GM18858 (cell line): ENCODE measurements around the gene STAG2.
"Not testable (repeated sequence)": the region's sequence is repeated elsewhere in the genome, so short reads cannot be mapped to it uniquely, and the experiment has no call there.

Experiments
- ATAC-seq: cut with Tn5 transposase; IDR thresholded peaks from one replicate; pipeline ENCODE4 v1.9.1; 2021; ENCODE audit not compliant: unreplicated experiment

Gene STAG2

DNA sequence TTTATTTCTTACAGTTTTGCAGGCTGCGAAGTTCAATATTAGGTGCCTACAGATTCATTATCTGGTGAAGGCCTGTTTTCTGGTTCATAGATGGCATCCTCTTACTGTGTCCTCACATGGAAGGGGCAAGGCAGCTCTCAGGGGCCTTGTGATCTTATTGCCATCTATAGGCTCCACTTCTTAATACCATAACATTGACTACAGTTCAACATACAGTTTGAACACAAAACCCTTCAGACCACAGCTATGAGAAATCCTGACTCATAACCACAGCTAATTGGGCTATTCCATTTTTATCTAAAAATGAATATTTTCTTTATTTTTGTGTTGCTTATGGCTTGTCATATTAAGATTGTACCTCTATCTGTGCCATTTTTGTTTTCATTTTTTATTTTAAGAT lies 72.3 kb downstream of the STAG2 start:
- ATAC-seq, result no peak

DNA sequence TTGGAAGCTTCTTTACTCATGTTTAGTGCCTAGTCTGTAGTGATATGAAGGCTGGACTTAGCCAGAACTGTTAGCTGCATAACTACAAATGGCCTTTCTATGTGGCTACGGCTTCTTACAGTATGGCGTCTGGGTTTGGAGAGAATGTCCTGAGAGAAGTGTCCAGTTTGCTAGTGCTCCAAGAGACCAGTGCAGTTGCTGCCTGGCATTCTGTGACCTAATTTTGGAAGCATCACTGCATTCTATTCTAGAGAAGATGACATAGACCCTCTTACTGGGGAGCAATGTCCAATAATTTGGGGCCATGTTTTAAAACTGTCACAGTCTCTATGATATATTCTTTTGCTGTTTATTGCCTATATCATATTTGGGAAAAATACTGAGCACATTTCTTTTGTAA lies 74.2 kb downstream of the STAG2 start:
- no peak for ATAC-seq

DNA sequence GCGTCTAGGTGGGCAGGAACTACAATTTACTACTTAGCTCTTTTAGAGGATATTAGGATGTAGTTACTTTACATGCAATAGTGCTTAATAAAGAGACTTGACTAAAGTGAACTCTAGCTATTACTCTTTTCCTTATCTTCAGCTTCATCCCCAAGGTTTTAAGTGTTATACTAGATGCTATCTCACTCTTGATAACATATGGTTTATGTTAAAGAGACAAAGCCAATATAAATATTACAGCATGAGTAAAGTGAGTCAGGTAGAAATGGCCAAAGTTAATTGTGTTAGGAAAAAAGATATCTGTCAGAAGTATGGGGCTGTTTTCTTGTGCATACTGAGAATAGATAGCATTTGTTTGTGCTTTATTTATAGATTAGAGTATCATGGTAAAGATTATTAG lies 80.5 kb downstream of the STAG2 start:
- ATAC-seq, result no peak

GRCh38 chrX:124045109-124045508 lies 83.6 kb downstream of the STAG2 start:
- no peak for ATAC-seq

DNA sequence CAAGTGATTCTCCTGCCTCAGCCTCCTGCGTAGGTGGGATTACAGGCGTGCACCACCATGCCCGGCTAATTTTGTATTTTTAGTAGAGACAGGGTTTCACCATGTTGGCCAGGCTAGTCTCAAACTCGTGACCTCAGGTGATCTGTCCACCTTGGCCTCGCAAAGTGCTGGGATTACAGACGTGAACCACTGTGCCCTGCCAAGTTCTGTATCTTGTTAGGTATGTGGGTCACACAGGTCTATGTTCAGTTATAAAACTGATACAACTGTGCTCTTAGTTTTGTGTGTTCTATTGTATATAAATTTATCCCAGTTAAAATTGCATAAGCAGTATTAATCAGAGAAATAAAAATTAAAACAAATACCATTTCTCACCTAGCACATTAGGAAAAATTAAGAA lies 122.9 kb downstream of the STAG2 start:
- not testable (repeated sequence) for ATAC-seq

GRCh38 chrX:124085063-124085462 lies 123.6 kb downstream of the STAG2 start:
- no peak for ATAC-seq

GRCh38 chrX:124086411-124086810 lies 124.9 kb downstream of the STAG2 start:
- ATAC-seq, result no peak

DNA sequence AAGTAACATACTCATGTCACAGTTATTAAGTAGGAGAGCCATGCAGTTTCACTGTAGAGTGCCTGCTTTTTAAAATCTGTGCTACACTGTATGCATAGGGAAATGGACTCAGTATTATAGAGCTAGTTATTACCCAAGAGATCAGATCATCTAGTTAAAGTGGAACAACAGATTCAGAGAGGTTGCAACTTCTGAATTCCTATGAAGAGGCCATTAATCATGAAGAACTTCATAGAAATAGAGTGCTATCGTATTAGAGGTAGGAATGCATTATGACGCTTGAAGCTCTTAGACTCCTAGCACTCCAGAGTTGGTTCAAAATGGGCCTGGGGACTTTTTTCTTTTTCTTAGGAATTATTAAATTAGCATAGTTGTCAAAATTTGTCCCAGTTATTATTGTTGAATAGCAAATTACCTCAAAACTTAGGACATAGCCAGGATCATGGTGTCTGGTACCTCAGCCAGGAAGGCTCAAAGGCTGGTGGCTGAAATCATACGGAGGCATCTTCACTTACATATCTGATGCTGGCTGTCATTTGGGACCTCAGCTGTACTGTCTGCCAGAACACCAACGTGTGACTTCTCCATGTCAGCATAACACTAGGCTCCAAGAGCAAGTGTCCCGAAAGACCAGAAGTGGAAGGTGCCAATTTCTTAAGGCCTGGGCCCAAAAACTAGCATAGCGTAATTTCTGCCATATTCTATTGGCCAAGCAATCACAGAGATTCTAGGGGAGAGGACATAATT lies 125.7 kb downstream of the STAG2 start:
- ATAC-seq, result no peak

- no peak for ATAC-seq
These were observed 131.7 kb downstream of the STAG2 start for GRCh38 chrX:124093222-124093621.

DNA sequence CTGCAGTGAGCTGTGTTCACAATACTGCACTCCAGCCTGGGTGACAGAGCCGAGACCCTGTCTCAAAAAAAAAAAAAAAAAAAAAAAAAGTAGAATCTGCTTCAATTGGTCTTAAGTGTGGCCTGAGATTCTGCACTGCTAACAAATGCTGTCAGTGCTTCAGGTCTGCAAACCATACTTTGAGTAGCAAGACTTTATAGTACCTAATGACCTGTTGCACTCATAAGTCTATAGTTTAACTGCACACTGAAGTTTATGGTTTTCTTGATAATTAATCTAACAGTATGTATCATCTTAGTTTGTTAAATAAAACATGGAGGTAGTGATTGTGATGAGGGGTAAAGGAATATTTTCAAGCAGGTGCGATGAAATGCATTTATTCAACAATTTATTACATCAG lies 135.6 kb downstream of the STAG2 start:
- ATAC-seq, result no peak

DNA sequence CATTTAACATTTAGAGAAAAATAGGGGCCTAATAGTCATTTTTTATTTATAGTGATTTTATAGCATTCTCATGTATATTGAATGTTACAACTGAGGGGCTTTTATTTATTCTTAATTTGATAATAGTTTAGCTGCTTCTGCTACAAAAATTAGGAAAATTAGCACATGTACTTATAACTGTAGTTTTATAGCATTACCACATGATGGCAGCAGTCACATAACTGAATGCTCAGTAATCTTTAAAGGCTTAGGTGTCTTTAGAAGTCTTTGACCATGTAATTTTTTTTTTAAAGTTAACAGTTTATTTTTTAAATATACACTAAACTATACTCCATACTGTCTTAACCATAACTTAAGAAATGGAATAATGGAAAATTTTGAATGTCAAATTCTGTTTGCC lies 136.6 kb downstream of the STAG2 start:
- no peak for ATAC-seq

DNA sequence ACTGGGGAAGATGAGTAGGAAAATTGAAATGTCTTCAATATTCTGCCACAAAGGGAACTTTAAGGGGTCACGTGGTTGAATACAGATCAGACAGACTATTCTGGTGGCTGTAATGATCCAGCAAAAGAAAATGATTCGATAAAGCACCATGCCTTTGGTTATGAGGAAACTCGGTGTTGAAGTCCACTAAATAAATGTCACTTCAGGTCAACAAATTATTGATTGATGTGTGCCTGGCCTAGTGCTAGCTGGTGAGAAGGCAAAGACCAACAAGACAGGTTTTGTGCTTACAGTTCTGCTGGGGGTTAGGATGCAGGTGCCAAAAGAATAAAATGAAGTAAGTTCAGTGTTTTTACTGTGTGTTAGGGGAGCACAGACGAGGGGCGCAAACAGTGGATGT lies 142.5 kb downstream of the STAG2 start:
- no peak for ATAC-seq

- ATAC-seq, result not testable (repeated sequence)
These were observed 143.0 kb downstream of the STAG2 start for GRCh38 chrX:124104512-124104911.

DNA sequence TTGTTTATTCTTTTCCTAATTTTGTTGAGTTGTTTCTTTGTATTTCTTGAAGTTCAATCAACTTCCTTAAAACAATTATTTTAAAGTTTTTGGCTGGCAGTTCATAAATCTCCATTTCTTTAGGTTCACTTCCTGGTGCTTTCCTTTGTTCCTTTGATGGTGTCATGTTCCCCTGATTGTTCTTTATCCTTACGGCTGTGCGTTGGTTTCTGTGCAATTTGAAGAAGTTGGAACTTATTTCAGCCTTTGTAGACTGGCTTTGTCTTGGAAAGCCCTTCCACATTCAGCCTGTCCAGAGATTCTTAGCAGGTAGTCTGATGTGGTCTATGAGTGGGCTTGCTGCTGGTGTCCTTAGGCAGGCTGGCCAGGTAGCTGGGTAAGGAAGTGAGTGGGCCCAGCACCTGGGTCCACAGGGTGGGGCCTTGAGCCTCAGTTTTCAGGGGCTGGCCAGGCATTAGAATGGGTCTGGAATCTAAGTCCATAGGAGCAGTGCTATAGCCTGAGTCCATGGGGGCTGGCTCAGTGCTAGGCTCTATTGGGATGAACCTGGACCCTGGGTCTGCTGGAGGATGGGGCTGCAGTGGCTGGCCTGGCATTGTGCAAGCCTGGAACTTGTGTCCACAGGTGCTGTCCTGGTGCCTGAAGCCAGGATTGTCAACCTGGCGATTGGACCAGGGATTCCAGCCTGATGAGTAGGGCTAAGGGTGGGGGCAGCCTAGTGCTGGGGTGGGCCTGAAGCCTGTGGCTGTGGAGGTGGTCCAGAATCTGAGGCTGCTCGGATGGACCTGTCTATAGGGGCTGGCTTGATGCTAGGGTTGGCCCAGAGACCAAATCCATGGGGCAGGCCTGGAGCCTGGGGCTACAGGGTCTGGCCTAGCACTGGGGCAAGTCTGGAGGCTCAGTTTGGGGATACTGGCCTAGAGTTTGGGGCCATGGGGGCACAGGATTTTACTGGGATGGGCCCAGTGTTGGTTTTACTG lies 152.4 kb downstream of the STAG2 start:
- no peak for ATAC-seq

DNA sequence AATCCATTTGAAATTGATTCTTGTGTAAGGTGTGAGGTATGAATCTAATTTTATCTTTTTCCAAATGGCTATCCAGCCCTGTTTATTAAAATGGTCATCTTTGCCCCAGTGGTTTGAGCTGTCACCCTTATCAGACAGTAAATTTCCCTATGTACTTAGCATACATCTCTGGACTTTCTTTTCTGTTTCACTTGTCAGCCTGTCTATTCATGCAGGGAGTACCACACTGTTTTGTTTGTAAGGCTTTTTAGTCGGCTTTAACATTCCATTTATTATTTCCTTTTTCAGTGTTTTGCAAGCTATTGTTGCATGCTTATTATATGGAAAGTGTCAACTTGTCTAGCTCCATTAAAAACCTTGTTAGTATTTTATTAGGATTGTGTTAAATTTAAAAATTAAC lies 155.8 kb downstream of the STAG2 start:
- no peak for ATAC-seq

DNA sequence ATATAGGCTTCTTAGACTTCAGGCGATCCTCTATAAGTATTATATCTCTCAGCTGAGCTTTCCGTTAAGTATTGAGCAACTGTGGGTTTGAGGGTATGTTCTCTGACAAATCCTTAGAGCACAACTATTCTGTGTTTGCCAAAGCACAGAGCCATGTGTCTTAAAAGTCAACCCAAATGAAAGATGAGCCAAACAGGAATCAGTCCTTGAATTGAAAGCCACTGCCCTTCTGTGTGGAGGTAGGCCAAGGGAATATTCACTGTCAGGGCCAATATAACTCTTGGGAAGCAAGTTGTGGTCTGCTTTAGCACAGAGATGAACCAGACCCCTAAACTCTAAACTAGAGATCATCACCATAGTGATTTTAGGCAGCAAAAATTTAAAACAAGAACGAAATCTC lies 164.0 kb downstream of the STAG2 start:
- ATAC-seq, result no peak

- ATAC-seq, result no peak
These were observed 166.0 kb downstream of the STAG2 start for GRCh38 chrX:124127496-124127895.

DNA sequence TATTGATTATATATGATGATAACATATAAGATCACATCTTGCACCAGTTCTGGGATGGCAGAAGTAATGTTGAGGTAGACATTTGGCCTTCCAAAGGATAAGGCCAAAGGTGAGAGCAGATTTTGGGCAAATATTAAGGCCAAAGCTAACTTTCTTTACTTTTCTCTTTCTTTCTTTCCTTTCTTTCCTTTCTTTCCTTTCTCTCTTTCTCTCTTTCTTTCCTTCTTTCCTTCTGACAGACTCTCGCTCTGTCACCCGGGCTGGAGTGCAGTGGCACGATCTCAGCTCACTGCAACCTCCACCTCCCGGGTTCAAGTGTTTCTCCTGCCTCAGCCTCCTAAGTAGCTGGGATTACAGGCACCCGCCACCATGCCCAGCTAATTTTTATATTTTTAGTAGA lies 170.9 kb downstream of the STAG2 start:
- not testable (repeated sequence) for ATAC-seq

DNA sequence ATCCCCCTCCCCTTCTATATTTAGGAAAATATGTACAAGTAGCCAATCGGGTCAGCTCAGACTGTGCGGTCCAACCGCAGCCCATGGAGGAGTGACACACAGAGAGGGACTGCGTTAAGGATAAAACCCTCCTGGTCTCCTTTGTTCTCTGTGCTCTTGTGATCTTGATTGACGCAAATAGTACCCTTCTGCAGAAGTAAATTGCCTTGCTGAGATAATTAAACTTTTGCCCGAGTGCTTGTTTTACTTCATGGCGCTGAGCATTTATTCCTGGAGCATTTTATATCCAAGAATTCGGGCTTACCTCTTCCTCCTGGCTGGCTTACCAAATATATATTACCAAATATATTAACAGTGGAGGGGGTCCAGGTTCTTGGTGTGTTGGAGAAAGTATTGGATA lies 184.2 kb downstream of the STAG2 start:
- no peak for ATAC-seq

DNA sequence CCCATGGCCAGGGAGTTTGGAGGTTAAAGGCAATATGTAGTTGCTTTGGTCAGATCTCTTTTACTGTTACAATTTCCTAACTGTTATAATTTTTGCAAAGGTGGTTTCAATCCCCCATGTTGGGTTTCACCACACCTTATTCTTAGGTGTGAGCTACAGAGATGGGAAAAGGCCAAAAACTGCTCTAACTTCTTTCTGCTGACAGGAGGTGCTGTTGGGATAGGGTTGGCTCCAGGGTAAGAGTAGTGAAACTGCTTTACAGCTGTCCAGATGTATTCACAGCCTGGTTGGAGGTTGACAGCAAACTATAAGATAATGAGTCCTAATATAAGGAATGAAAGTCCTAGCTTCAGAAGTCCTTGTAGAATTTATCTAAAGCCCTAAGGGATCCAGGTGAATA lies 189.7 kb downstream of the STAG2 start:
- ATAC-seq, result no peak
